Measurements from ENCODE around the gene AP3B1. TPM values are rescaled to one million over a fixed set of nuclear protein-coding genes. Genes with fewer than 3 reads are reported as not detected.

Gene AP3B1
- total and polyA plus RNA-seq, 2 of the 8 experiments (the other 6 are each of a cell fraction or from before 2014, with no cell fraction given) = 45.8 to 48.3 TPM

DNA sequence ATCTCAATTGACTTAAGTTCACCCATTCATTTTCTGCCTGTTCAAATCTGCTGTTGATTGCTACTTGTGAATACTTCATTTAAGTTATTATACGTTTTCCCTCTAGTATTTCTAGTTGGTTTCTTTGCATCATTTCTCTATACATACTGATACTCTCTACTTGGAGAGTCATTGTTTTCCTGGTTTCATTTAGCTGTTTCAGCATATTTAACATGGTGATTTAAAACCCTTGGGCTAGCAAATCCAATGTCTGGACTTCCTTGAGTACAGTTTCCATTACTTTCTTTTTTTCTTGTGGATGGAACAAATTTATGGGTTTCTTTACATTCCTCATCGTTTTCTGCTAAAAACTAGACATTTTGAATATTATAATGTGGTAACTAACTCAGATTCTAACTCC lies 90.7 kb downstream of the AP3B1 start:
- no peak for DNase-seq (ENCODE audit: low read depth in 1 of 2, low spot score in 2 of 2)
- peaks cover 0 to 8% of the 10 kb centered on the region in 2 experiments; a peak in 2 of 4 replicates for H3K9me3 ChIP-seq (ENCODE audit: insufficient read depth in 2 of 2, low read depth in 1 of 2, low read length in 1 of 2)
- no peak overlapping the region for H3K9ac ChIP-seq (replicated peaks in 1 of 4; ENCODE audit: extremely low read depth in 1 of 4, low read depth in 3 of 4, low read length in 3 of 4)
- no peaks in the 10 kb centered on the region for H3K4me1 ChIP-seq (replicated peaks in 1 of 4; ENCODE audit: control insufficient read depth in 3 of 4, insufficient read depth in 4 of 4, low read length in 3 of 4)
- CTCF ChIA-PET (ENCODE audit: partially characterized antibody) = interaction anchor here (0.8 kb wide), 1 partner anchor 12 kb away, joined by 3 read pairs; no protein-coding TSS in a partner anchor
- H4K8ac ChIP-seq (ENCODE audit: extremely low read depth, insufficient read depth, low read length) = no peak overlapping the region
- H3K79me1 ChIP-seq (ENCODE audit: low read depth, low read length) = no peaks in the 10 kb centered on the region
- H3K79me2 ChIP-seq (ENCODE audit: control insufficient read depth in 1 of 2, insufficient read depth in 2 of 2, low read length in 2 of 2) = no peaks in the 10 kb centered on the region
- no peak overlapping the region for H3K14ac ChIP-seq (ENCODE audit: insufficient read length)
- no peak for TF ChIP-seq RFX5 (IDR thresholded peaks at IDR 0.05; ENCODE audit: borderline replicate concordance, low read depth, low read length)
- no peak for TF ChIP-seq ASH2L (IDR thresholded peaks at IDR 0.05; ENCODE audit: low read length)
- TF ChIP-seq EP300 (IDR thresholded peaks at IDR 0.05; ENCODE audit: borderline replicate concordance in 1 of 2, low read depth in 2 of 2, low read length in 2 of 2) = no peak
- no peak for TF ChIP-seq FOSL1 (IDR thresholded peaks at IDR 0.05; ENCODE audit: insufficient read depth, low read depth, low read length)
- no peak for TF ChIP-seq BRCA1 (IDR thresholded peaks at IDR 0.05; ENCODE audit: low read depth, low read length)
- no peak for TF ChIP-seq JUND (IDR thresholded peaks at IDR 0.05; ENCODE audit: low read length)
- TF ChIP-seq SIRT6 (IDR thresholded peaks at IDR 0.05; ENCODE audit: low read length) = no peak
- no peak for TF ChIP-seq KDM4A (IDR thresholded peaks at IDR 0.05; ENCODE audit: low read depth, low read length, severe bottlenecking)
- no peak for TF ChIP-seq SP2 (IDR thresholded peaks at IDR 0.05; ENCODE audit: low read length)
- no peak overlapping the region for H2BK15ac ChIP-seq (ENCODE audit: low read length)
- no peak for FAIRE-seq
- H3K56ac ChIP-seq (replicated peaks; ENCODE audit: insufficient read length, low read depth, low read length) = no peak overlapping the region
- H4K5ac ChIP-seq (ENCODE audit: insufficient read length, low read depth, low read length) = no peak overlapping the region
- H3K27ac ChIP-seq (ENCODE audit: low read depth, low read length) = no peak overlapping the region; the same call in 1 of the 2 replicates
- no peak overlapping the region for H2BK5ac ChIP-seq (ENCODE audit: low read depth, low read length)
- H3K36me3 ChIP-seq (ENCODE audit: control insufficient read depth in 2 of 4, insufficient read depth in 4 of 4, low read length in 3 of 4) = peaks cover 0 to 12% (median 5%) of the 10 kb centered on the region in 4 experiments; a peak in 4 of 8 replicates
- no peaks in the 10 kb centered on the region for H3K27me3 ChIP-seq (replicated peaks in 1 of 4; ENCODE audit: control insufficient read depth in 3 of 4, extremely low read depth in 1 of 4, insufficient read depth in 3 of 4, low read length in 3 of 4)
- H4K20me1 ChIP-seq (replicated peaks in 1 of 2; ENCODE audit: control insufficient read depth in 1 of 2, insufficient read depth in 2 of 2, low read length in 2 of 2) = no peaks in the 10 kb centered on the region
- no peak overlapping the region for H4K91ac ChIP-seq (replicated peaks; ENCODE audit: insufficient read length, low read length)
- H2BK120ac ChIP-seq (replicated peaks; ENCODE audit: low read depth, low read length) = no peak overlapping the region
- H2AFZ ChIP-seq (ENCODE audit: low read length) = no peak overlapping the region
- H3K4ac ChIP-seq (replicated peaks; ENCODE audit: insufficient read length, low read depth, low read length) = no peak overlapping the region
- H3K23ac ChIP-seq (ENCODE audit: insufficient read length) = no peak overlapping the region
- no peak overlapping the region for H3K4me2 ChIP-seq (ENCODE audit: insufficient read depth in 1 of 2, low read depth in 2 of 2, low read length in 2 of 2)
- POLR2A ChIA-PET (ENCODE audit: partially characterized antibody) = no interaction called here
- H2BK20ac ChIP-seq (ENCODE audit: low read length) = no peak overlapping the region
- H3K18ac ChIP-seq (ENCODE audit: extremely low read depth, low read length) = no peak overlapping the region
- no peak overlapping the region for H3K4me3 ChIP-seq (ENCODE audit: extremely low read depth in 1 of 4, insufficient read depth in 2 of 4, low read depth in 3 of 4, low read length in 4 of 4)
- no peak overlapping the region for H2AK5ac ChIP-seq (ENCODE audit: low read depth, low read length)
- 85% methylated on average over 2 of the region's 2 CpGs; no CpG with 5 or more reads in 1 of the 2 experiments for WGBS, 2 experiments (ENCODE audit: extremely low coverage in 1 of 2, insufficient coverage in 1 of 2, insufficient read length in 1 of 2, insufficient replicate concordance in 2 of 2, low coverage in 1 of 2, low lambda C conversion rate in 2 of 2, missing lambda C conversion rate in 1 of 2)
- no peaks in the 10 kb centered on the region for H3K23me2 ChIP-seq (ENCODE audit: low read depth, low read length)
- H2BK12ac ChIP-seq (ENCODE audit: low read depth, low read length) = no peak overlapping the region

Data from H1 (cell line).